Mammary epithelial cell (primary cell): Measurements from ENCODE around the gene PARVB.

Source experiments
- EZH2 ChIP-seq: IDR thresholded peaks from 2 replicates; pipeline ENCODE4 v1.6.1; 2012; ENCODE audit warnings: low read length, inconsistent platforms, borderline replicate concordance
- TF ChIP-seq, protein P1 (sequence below), 2 donors: IDR thresholded peaks in 1 of 2; conservative IDR thresholded peaks in 1 of 2; 2 replicates each; pipeline ENCODE4 v1.5.1; 2011 to 2012; ENCODE audit warnings: inconsistent platforms in 2 of 2, low read length in 2 of 2, mild to moderate bottlenecking in 2 of 2, control low read depth in 1 of 2, low read depth in 1 of 2; ENCODE audit not compliant: insufficient read depth in 1 of 2; ENCODE audit errors: extremely low read depth in 1 of 2

DNA sequence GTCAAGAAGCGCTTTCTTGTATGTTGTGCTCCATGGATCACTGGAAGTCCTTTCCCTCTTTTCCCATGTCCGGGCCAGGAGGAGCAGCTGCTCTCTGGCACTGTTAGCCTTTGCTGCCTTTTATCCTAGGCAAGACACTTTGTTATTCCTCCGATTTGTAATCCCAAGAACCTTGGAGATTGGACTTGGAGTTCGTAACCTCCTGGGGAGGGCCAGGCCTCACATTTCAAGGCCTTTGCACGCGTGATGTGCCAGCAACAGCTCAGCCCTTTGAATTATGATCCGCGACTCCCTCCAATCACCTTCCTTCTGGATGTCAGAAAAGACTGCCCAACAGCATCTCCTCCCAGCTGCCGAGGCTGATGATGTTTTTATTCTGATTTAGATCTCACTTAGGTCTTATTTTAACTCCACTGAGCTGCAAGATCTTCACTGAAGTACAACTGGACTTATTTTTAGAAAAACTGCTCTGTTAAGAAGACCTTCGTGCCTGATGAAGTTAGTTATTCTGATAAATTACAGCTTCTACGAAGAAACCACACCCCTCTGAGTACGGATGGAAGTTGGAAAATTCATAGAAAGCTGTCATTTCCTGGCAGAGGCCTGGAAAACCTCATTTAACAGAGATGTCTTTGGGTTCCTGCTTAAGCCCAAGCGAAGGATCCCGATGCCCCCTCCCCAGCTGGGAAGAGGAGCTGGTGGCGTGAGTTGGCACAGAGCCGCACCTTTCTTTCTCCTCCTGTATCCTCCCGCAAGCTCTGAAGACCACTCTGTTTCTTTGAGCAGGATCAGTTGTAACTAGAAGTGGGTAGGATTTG lies 62.4 kb downstream of the PARVB start:
- TF ChIP-seq, protein P1, sequence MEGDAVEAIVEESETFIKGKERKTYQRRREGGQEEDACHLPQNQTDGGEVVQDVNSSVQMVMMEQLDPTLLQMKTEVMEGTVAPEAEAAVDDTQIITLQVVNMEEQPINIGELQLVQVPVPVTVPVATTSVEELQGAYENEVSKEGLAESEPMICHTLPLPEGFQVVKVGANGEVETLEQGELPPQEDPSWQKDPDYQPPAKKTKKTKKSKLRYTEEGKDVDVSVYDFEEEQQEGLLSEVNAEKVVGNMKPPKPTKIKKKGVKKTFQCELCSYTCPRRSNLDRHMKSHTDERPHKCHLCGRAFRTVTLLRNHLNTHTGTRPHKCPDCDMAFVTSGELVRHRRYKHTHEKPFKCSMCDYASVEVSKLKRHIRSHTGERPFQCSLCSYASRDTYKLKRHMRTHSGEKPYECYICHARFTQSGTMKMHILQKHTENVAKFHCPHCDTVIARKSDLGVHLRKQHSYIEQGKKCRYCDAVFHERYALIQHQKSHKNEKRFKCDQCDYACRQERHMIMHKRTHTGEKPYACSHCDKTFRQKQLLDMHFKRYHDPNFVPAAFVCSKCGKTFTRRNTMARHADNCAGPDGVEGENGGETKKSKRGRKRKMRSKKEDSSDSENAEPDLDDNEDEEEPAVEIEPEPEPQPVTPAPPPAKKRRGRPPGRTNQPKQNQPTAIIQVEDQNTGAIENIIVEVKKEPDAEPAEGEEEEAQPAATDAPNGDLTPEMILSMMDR (conservative IDR thresholded peaks at IDR 0.05 in 1 of 2, IDR thresholded peaks at IDR 0.05 in 1 of 2; ENCODE audit: extremely low read depth in 1 of 2, insufficient read depth in 1 of 2, low read depth in 1 of 2, low read length in 2 of 2), result no peak
- TF ChIP-seq EZH2, result no peak
